HG03159 (cell line): ENCODE measurements around the gene ROR1.
A peak's percentile ranks its signal among the peaks of the same experiment; 100 is the strongest.
"Not testable (repeated sequence)": the region's sequence is repeated elsewhere in the genome, so short reads cannot be mapped to it uniquely, and the experiment has no call there.

Experiments used
- ATAC-seq: cut with Tn5 transposase; IDR thresholded peaks from one replicate; pipeline ENCODE4 v1.9.1; 2021; ENCODE audit warnings: mild to moderate bottlenecking, moderate library complexity; ENCODE audit not compliant: unreplicated experiment

Gene ROR1

DNA sequence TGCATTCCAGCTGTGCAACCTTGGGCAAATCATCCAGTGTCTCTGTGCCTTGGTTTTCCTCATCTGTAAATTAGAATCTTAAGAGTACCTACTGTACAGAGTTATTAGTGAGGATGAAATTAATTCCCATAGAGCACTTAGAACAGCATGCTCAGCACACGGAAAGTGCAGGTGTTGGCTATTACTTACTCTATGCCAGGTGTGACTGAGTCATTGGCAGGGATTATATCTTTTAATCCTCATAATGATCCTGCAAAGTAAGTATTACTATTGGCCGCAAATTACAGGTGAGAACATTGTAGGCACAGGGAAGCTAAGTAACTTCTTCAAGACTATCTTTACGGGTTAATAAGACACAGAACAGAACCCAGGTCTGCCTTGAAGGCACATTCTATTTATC is 423.3 kb downstream of the ROR1 start:
- ATAC-seq: no peak

DNA sequence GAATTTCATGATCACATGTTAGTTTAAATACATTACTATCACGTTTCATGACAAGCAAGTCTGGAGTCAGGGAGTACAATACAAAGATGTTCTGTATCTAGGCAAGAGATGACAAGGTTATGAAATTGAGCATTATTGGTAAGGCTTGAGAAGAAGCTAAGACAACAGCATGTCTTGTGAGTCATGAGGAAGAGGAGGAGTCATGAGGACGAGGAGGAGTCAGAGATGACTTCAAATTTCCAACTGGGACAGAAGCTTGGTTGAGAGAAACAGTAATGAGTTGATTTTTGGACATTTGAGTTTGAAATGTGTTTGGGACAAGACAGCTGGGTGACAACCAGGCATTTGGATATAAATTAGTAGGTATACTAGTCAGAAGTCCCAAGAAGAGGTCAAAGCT is 425.3 kb downstream of the ROR1 start:
- ATAC-seq: no peak

DNA sequence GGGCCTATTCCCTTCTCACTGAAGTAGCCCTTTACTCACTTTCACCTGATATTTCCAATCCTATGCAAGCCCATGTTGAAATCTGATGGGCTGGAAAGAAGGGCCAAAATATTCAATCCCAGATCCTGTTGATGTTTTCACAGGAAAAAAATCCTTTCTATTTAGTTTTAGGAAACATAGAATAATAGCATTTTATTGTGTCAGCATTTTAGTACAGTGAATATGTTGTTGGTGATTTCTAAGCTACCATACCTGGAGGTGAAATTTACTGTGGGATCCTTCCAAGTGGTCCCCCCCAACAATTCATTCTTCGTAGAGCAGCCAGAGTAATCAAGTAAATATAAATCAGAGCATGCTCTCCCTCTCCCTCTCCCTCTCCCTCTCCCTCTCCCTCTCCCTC is 426.2 kb downstream of the ROR1 start:
- ATAC-seq: no peak

DNA sequence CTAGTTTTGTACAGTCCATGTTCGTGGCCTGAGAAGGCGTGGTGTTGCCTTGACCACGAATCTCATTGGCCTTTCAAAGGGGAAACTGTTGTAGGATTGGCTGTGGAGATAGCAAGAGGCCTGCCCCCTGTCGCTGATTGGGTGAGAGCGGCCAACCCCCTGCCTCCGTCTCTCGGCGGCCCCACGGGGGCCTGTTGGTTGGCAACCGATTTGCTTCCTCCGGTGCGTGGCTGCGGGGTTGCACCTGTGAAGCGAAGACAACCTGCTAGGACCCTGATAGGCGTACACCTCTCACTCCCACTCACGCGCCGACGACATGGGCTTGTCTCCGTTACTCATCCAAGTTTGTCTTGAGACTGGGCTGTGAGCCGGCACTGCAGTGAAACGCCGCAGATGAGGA is 429.6 kb downstream of the ROR1 start, which contains the start of gene UBE2U:
Gene UBE2U (plus strand): TSS at position 204 of the 400 bp plus-strand sequence. CDS start 428 bp downstream, outside the sequence.
- no peak for ATAC-seq

DNA sequence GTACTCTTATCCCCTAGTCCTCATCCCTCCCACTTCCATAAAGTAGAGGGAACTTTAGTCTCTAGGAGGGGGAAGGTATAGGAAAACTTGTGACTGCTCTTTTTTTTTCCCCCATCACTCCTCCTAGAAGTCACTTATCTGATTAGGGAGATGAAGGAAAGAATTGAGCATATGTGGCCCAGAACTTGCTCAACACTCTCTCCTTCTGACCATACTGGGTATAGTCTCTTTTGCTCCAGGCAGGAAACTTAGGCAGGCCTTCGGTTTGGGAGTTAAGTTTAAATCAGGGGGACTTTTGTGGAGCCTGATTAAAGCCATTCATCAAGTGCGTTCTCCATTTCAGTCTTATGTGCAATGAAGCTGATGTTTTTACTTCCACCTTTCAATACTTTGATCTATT is 435.4 kb downstream of the ROR1 start:
- ATAC-seq: no peak

DNA sequence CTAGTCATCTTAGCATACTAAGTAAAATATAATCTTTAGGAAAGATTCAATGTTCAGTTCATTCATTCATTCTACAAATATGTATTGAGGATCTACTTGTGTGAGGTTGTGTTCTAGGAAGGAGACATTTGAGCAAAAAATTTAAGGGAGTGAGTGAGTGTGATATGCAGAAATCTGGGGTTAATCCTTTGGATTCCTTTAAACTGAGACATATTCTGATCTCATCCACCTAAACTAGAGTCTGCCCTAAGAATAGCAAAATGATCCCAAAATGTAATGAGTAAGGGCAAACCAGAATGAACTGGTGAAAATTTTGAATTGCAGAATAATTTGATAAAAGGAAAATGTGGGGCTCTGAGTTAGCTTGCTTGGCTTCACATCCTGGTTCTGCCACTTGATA is 438.2 kb downstream of the ROR1 start:
- ATAC-seq: no peak

DNA sequence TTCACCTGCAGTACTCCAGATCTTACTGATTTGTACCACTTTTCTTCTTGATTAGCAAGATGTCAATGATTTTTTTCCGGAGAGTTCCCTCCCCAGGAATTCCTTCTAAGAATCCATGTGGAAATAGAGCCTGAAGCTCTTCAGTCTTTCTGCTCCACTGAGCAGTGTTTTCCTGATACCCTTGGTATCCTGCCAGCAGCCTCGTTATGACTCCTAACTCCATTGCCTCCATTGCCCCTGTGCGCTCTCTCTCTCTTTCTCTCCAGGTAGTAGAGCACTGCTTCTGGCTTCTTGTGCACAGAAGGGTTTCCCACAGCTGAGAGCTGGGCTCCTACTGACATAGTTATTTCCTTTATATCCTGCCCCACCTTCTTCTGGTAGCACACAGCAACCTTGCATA is 441.8 kb downstream of the ROR1 start:
- no peak for ATAC-seq

DNA sequence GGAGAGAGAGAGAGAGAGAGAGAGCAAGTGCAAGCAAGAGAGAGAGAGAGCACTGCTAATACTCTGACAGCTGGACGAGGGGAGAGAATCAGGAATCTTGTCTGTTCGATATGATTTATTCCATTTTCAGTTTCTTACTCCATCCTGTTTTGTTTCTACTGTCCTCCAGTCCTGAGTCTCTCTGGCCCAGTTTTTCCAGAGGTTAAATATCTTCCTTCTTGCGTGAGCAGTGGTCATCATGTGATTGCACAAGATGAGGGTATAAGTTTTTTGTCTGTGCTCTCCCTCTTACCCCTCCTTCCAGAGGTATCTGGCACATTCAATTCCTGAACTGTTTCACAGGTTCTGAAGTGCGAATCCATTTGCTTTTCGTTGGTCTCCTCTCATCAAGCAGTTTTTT is 446.4 kb downstream of the ROR1 start:
- ATAC-seq: no peak

DNA sequence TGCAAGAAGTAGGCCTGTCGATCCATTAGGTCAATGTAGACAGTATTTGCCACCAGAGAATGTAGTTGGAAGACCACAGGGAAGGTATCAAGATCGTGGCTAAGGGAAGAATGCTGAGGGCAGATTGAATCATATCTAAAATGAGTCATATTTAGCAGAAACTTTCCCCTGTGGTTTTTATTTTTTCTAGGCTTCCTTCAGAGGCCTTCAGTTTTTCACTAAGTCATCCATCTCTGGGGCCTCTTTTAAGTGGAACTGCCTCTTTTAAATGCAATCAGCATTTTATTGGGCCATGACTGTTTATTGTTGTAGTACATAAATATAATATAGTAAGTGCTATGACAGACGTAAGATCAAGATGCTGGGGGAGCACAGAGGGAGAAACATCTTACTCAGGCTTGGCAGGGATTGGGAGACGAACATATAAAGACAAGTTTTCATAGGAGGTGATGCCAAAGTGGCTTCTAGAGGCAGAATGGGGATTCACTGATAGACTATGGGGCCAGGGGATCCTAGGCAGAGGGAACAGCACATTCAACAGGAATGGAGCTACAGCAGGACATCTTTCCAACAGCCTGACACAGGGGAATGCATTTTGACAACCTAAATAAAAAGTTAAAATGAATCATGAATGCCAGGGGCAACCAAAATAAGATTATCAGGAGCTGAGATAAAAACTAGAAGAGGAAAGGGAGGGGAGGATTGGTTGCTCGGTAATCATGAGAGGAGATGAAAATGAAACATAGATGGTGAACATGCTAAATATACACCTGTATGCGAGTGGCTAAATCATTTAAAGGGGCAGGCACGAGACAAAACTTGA is 449.7 kb downstream of the ROR1 start:
- peak; percentile 57 for ATAC-seq

DNA sequence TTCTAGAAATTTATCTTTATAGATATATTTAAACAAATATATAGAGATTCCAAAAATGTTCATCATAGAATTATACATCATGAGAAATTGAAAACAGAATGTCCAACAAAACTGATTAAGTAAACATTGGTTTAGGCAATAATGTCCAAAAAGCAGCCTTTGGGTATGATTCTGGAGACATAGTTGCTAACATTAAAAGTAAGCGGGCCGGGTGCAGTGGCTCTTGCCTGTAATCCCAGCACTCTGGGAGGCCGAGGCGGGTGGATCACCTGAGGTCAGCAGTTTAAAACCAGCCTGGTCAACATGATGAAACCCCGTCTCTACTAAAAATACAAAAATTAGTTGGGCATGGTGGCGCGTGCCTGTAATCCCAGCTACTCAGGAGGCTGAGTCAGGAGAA is 450.4 kb downstream of the ROR1 start:
- ATAC-seq: not testable (repeated sequence)

DNA sequence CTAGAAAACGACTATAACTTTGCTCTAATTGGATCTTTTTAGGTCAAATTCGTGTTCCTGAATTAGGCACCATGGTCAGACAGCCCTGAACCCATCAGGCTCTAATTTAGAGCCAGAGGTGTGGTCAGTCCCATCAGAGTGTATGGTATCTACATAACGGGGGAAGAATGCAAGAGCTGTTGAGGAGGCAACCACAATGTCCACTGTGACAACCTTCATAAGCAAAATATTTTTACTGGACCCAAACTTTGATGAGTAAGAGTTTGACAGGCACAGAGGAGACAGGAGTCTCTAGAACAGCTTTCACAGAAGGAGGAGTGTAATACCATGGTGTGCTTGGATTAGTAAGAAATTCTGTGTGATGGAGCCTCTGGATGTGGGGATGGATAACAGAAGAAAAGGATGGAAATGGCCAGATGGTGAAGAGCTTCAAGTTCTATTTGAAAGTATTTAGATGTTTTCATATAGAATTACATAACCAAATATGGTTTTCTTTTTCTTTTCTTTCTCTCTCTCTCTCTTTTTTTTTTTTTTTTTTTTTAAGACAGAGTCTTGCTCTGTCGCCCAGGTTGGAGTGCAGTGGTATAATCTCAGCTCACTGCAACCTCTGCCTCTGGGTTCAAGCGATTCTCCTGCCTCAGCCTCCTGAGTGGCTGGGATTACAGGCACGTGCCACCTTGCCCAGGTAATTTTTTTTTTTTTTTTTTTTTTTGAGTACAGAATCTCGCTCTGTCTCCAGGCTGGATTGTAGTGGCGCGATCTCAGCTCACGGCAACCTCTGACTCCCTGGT is 454.5 kb downstream of the ROR1 start:
- ATAC-seq: no peak

DNA sequence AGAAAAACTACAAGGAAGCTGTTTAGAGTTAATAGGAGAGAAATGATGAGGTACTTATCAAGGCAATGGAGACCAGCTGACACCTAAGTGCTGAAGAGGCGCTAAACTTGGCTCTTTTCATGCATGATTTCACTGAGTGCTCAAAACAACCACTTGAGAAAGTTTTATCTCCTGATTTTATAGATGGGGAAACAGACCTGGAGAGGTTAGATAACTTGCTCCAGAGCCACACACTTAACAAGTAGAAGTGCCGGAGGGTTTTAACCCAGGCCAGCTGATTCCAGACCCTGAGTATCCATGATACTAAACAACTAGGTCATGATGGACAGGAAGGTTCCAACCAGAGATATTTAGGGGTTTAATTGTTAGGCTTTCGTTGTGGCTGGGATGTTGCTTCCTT is 455.5 kb downstream of the ROR1 start:
- ATAC-seq: no peak
